ENCODE measurements around the gene THSD7B. TPM values are rescaled to one million over a fixed set of nuclear protein-coding genes. Genes with fewer than 3 reads are reported as not detected.

THSD7B gene
- total and polyA plus RNA-seq, 2 experiments from 2014 or later: not detected

DNA sequence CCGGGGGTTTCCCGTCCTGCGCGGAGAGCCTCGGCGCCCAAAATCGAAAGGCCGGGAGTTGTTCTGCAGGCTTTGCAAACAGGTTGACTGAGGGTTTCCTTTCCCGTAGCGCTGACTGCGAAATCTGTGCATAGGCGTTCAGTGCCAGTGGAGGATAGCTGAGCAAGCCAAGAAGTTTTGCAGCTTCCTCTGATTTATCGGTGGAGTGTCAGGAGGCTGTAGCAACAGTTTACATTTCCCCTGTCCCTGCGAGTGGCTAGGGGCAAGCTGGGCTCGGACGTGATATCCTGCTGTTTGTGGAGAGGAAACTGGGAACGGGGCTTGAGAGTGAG is 694 bp downstream of the THSD7B start:
- TF ChIP-seq, protein P1, sequence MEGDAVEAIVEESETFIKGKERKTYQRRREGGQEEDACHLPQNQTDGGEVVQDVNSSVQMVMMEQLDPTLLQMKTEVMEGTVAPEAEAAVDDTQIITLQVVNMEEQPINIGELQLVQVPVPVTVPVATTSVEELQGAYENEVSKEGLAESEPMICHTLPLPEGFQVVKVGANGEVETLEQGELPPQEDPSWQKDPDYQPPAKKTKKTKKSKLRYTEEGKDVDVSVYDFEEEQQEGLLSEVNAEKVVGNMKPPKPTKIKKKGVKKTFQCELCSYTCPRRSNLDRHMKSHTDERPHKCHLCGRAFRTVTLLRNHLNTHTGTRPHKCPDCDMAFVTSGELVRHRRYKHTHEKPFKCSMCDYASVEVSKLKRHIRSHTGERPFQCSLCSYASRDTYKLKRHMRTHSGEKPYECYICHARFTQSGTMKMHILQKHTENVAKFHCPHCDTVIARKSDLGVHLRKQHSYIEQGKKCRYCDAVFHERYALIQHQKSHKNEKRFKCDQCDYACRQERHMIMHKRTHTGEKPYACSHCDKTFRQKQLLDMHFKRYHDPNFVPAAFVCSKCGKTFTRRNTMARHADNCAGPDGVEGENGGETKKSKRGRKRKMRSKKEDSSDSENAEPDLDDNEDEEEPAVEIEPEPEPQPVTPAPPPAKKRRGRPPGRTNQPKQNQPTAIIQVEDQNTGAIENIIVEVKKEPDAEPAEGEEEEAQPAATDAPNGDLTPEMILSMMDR (IDR thresholded peaks at IDR 0.05; ENCODE audit: low read depth, low read length): no peak
- peaks cover 95% of the 10 kb centered on the region for H3K27me3 ChIP-seq
- H3K9me3 ChIP-seq (ENCODE audit: low read depth): no peaks in the 10 kb centered on the region
- H3K36me3 ChIP-seq: no peaks in the 10 kb centered on the region
- no peaks in the 10 kb centered on the region for H3K4me1 ChIP-seq (ENCODE audit: low read depth)
- peak overlapping the region; percentile 39 for H3K4me3 ChIP-seq
- peak in 1 of 2 donors; percentile 44 for DNase-seq (ENCODE audit: low read depth in 1 of 2, low spot score in 1 of 2)
- H3K27ac ChIP-seq: no peak overlapping the region

DNA sequence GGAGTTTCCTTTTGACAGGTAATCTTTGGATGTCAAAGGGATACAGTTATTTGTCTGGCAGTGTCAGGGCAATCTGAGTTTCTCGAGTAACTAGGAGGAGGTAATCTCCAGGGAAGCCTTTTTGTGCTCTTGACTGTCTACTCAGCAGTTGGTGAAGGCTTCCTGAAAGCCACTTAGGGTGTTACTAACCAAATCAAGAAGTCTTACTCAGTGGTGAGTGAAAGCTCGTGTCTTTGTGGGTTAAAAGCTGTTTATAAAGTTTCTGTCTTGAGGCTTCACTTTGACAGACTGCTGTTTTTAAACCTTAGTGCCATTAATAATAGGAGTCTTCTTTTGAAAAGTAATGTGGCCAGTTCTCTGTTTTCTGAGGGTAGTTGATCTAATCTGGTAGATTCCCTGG is 1.7 kb downstream of the THSD7B start:
- Histone ChIP-seq H3K4me3 (no peak overlapping the region), H3K27me3 (peaks cover 91% of the 10 kb centered on the region)

DNA sequence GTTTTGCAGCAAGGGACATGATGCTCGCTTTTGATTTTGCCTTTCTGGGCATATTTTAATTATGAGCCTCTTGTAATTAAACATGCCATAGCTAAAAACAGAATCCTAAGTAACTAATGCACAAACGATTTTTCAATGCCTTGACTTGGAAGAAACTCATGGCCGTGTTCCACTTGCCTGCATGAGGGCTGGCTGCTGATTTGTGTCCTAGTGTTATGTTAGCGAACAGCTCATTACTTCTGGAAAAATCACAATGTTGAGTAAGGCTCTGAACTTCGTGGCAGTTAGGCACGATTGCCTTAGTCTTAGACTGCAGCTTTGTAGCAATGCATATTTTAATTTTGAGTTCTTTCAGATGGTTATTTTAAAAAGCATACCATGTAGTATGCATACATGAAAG is 4.5 kb downstream of the THSD7B start:
- no peaks in the 10 kb centered on the region for H3K9me3 ChIP-seq (ENCODE audit: low read depth)
- no peaks in the 10 kb centered on the region for H3K4me1 ChIP-seq (ENCODE audit: low read depth)
- no peak for DNase-seq (ENCODE audit: low read depth in 1 of 2, low spot score in 1 of 2)
- peaks cover 62% of the 10 kb centered on the region for H3K27me3 ChIP-seq
- TF ChIP-seq, protein P1 (IDR thresholded peaks at IDR 0.05; ENCODE audit: low read depth, low read length): no peak
- H3K36me3 ChIP-seq: no peaks in the 10 kb centered on the region
- no peak overlapping the region for H3K27ac ChIP-seq
- no peak overlapping the region for H3K4me3 ChIP-seq

More for the DNA sequence above, 1.7 kb downstream of the THSD7B start:
- TF ChIP-seq, protein P1 (IDR thresholded peaks at IDR 0.05; ENCODE audit: low read depth, low read length): no peak
- Histone ChIP-seq H3K4me1 (ENCODE audit: low read depth) (no peaks in the 10 kb centered on the region), H3K36me3 (no peaks in the 10 kb centered on the region), H3K9me3 (ENCODE audit: low read depth) (no peaks in the 10 kb centered on the region), H3K27ac (no peak overlapping the region)
- DNase-seq (ENCODE audit: low read depth in 1 of 2, low spot score in 1 of 2): no peak

DNA sequence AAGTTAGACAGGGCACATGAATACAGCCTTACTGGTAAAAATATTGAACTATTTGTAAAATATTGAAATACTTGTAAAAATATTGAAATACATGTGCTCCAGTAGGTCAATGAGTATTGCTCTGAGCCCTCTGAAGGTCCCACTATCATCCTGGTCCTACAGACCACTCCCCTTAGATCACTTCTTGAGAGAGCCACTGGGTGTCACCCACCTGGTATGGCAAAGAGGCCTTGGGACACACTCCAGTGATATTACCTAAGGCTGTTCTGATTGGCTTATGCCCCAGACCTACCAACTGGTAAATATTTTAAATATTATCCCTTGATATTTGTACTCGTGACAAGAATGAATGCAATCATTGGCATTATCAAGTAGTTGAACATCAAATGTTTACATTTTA is 5.0 kb downstream of the THSD7B start:
- TF ChIP-seq, protein P1 (IDR thresholded peaks at IDR 0.05; ENCODE audit: low read depth, low read length): no peak
- Histone ChIP-seq H3K27ac (no peak overlapping the region), H3K4me1 (ENCODE audit: low read depth) (no peaks in the 10 kb centered on the region), H3K9me3 (ENCODE audit: low read depth) (no peaks in the 10 kb centered on the region), H3K36me3 (no peaks in the 10 kb centered on the region), H3K4me3 (no peak overlapping the region), H3K27me3 (peaks cover 59% of the 10 kb centered on the region)
- no peak for DNase-seq (ENCODE audit: low read depth in 1 of 2, low spot score in 1 of 2)

DNA sequence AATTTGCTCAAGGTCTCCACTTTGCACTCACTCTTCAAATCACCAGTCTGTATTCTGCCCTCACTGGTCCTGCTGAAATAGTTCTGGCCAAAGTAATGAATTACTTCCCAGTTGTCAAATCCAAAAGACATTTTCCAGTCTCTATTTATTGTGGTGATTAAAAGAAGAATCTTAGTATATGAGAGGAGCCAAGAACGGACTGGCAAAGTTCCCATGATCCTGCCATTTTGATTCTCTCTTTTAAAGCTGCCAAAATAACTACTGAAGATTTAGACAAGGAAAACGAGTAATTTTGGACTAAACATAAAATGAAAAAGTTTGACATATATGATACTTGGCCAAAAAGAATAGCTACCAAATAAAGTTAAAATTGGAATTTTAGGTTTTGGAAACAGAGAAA is 12.0 kb downstream of the THSD7B start:
- Histone ChIP-seq H3K4me3 (no peak overlapping the region), H3K9me3 (ENCODE audit: low read depth) (no peaks in the 10 kb centered on the region), H3K27me3 (peaks cover 8% of the 10 kb centered on the region), H3K36me3 (no peaks in the 10 kb centered on the region), H3K27ac (no peak overlapping the region), H3K4me1 (ENCODE audit: low read depth) (no peaks in the 10 kb centered on the region)
- no peak for DNase-seq (ENCODE audit: low read depth in 1 of 2, low spot score in 1 of 2)
- TF ChIP-seq, protein P1 (IDR thresholded peaks at IDR 0.05; ENCODE audit: low read depth, low read length): no peak

DNA sequence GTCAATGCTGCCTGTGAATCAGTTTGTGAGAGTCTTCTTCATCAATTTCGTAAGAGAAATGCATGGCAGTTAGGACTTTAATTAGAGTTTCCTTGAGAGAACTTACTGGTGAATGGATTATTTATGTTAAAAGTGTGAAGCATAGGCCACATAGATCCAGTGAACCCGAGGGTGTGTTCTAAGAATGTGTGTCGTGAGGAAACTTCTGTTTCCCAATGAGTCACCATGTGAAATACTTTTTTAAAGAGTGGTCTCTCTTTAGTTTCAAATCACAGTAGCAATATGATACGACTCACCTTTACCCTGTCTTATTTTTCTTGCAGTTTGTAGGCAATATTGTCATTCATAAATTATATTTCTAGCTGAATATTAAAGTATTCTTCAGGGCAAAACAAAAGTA is 18.5 kb downstream of the THSD7B start:
- H3K27ac ChIP-seq: no peak overlapping the region
- no peak for DNase-seq (ENCODE audit: low read depth in 1 of 2, low spot score in 1 of 2)
- no peaks in the 10 kb centered on the region for H3K27me3 ChIP-seq
- no peaks in the 10 kb centered on the region for H3K9me3 ChIP-seq (ENCODE audit: low read depth)
- no peak overlapping the region for H3K4me3 ChIP-seq
- TF ChIP-seq, protein P1 (IDR thresholded peaks at IDR 0.05; ENCODE audit: low read depth, low read length): no peak
- H3K36me3 ChIP-seq: no peaks in the 10 kb centered on the region
- no peaks in the 10 kb centered on the region for H3K4me1 ChIP-seq (ENCODE audit: low read depth)
